Thoracic aorta endothelial cell (primary cell): ENCODE measurements around the gene CACNA2D1. TPM values are rescaled to one million over a fixed set of nuclear protein-coding genes. Genes with fewer than 3 reads are reported as not detected.

ENCODE experiments used
- total RNA-seq: library from RNA; depleted of rRNA; stranded (reverse); fragments of >200 nt; gene quantifications from 2 replicates; pipeline ENCODE4 v1.2.3, GENCODE V29; 2012

CACNA2D1 gene
- total RNA-seq, result 102 and 120 TPM in 2 replicates

DNA sequence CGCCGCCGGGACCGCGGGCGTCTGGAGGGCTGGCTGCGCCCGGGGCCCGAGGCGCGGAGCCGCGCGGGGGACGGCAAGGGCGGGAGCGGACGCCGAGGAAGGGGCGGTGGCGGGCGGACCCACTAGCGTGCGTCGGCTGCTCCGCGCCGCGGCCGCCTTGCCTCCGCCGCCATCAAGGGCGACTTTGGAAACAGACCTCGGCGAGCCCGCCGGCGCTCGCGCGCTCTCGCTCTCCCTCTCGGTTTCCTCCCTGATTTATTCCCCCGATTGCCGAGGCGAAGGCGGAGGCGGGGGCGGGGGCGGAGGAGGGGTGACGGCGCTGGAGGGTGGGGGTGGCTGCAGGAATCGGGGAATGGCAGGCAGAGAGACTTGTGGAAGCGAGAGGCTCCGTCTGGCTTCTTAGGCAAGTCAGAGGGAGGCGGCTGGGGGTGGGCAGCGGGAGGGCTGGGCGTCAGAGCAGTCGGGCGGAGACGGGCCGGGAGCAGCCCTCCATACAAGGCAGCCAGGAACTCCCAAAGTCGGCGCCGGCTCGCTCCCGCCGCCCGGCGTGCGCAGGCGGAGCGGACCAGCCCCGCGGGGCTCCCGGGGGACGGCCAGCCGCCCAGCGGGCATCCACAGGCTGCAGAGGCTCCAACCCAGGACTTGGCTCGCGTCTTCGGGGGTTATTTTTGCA is at the start of gene CACNA2D1:
Gene CACNA2D1, minus strand, starts transcription at position 231 of the 673 bp plus-strand sequence.

